GM04503 (cell line): ENCODE measurements around the gene CTBS.

ENCODE experiments used
- DNase-seq: peaks from one replicate; pipeline ENCODE4 v3.0.0-alpha.2; 2012; ENCODE audit warnings: low read depth

CTBS gene

DNA sequence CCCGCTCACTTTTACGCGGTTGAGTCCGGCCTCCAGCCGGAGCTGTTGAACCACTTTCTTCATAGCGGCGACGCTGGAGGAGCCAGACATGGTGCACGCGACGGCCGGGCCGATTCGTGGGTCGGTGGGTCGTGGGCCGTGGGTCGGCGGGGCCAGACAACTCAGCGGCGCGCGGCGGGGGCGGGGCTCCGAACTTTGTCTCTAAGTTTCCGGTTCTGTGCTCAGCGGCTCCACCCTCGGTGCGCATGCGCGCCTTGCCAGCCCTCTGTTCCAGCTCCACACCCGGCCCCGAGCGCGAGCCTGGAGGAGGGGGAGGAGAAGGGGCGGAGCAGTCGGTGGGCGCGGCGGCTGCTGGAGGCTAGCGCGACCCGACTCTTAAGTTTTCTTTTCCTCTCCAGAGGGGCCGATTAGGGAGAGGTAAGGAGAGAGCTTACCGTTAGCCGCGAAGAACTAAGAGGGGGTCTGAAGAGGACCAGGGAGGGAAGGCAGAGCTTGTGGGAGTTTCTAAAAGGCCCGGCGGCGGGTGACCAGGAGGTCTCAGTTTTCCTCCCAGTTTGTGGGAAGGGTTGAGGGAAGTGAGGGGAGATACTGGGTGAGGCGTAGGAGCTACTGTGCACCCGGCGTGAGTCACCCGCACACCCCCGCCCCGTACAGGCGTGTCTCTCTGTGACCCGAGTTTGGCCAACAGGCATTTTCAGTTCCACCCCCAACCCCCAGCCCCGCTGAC lies 68.1 kb downstream of the CTBS start, which contains the start of the genes GNG5 and SPATA1:
GNG5 (minus strand) TSS at position 580 of the 727 bp plus-strand sequence; CDS start at position 90, 490 bp downstream.
SPATA1 (plus strand) TSS at position 385 of the 727 bp plus-strand sequence. CDS start 9,974 bp downstream, outside the sequence.
- peak; percentile 72 for DNase-seq

GRCh38 chr1:84505493-84506001 lies 68.7 kb downstream of the CTBS start:
- peak; percentile 11 for DNase-seq

DNA sequence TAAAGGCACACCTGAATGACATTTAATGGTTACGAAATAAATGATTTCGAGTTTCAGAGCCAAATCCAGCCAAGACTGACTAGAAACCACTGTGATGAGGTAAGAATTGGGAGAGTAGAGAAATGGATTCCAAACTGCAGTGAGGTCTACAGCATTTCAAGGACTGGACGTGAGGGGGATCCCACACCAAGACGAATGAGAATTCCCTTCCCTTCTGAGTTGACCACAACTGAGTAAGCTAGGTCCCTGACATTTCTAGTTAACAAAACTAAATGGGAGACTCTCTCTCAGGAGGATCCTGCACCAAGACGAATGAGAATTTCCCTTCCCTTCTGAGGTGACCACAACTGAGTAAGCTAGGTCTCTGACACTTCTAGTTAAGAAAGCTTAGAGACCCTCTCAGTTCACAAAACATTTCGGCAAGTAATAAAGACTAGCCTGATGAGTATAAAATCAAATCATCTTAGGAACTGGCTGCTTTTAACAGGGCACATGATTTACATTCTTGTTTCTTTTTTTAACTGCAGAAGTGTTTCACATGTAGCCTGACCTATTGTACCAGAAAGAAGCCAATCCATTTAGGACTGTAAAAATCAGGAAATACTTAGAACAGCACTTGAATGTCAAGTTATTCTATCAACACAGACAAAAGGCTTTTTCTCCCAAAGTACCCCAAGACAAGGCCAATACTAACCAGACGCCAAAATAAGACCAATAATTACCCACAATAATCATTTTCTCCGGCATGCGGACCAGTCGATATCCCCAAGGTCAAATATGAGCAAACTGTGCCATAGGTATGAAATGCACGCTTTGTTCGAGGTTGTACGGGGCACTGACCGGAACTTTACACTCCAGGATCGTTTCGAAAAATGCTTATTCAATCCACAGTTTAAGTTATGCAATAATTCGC lies 69.4 kb downstream of the CTBS start:
- peak; percentile 31 for DNase-seq

DNA sequence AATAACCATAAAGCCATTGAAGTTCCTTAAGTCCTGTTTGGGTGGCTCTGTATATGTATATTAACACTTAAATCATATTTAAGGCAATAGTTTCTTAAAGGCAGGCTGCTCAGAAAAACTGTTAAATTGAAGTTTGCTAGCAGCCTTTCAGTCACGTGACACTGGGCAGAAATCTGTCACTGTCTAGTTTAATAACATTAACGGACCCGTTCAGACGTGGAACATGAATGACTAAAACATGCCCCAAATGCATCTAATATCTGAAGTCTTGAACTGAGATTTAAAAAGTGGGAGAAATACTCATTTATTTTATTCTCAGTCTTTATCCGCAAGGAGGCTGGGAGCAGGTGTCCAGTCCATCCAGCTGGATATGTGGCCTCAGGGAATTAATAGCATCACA lies 71.3 kb downstream of the CTBS start:
- no peak for DNase-seq
